OCI-LY3 (cell line): ENCODE data around the gene EGR4.

ENCODE experiments used
- CTCF ChIP-seq: fragments of 200-600, 300-600 bp; sonication (generic); IDR thresholded peaks from 2 replicates; pipeline ENCODE4 v1.5.1; 2014; ENCODE audit warnings: antibody characterized with exemption, low read length, low read depth
- EZH2phosphoT487 ChIP-seq: fragments of 200-600 bp; shearing (Covaris generic); IDR thresholded peaks from 2 replicates; pipeline ENCODE4 v1.6.1; 2018; ENCODE audit warnings: antibody characterized with exemption, mixed run types, low read depth

- TF ChIP-seq CTCF: no peak
- TF ChIP-seq EZH2phosphoT487: no peak
Observed at GRCh38 chr2:73333564-73333963, 40.2 kb upstream of the EGR4 start.
